Ovary (tissue), 3 donors: ENCODE measurements around the gene NRIP1.

ENCODE experiments used
- POLR2A ChIP-seq: fragments of 450-650 bp; IDR thresholded peaks from one replicate; pipeline ENCODE4 v1.6.1; 2017; ENCODE audit warnings: antibody characterized with exemption, mild to moderate bottlenecking, moderate library complexity
- TF ChIP-seq, protein P1 (sequence below), 3 donors: fragments of 450-650 bp in 2 of 3; fragments of 200-600 bp in 1 of 3; IDR thresholded peaks; one replicate each; pipeline versions ENCODE4 v1.5.1 to v1.8.0; 2016 to 2022; ENCODE audit warnings: antibody characterized with exemption in 3 of 3, mild to moderate bottlenecking in 1 of 3
- donor health status: DM: no; HTN: no; CAD: no.

DNA sequence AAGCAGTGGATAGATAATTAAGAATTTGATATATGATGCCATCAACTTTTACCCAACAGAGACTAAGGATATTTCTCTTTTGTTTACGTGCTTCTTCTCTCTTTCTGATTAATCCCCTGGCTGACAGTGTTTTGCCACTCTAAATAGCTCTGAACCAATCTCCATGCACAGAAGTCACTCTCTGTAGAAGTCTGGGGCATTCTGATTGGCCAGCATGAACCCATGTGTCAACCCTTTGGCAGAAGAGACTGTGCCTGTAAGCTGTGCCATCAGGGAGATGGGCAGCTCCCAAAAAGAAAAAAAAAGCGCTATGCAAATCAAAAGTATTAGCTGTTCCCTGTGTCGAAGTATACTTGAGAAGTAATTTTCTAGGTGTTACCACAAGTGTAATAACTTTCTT lies 34.1 kb upstream of the NRIP1 start:
- TF ChIP-seq, protein P1, sequence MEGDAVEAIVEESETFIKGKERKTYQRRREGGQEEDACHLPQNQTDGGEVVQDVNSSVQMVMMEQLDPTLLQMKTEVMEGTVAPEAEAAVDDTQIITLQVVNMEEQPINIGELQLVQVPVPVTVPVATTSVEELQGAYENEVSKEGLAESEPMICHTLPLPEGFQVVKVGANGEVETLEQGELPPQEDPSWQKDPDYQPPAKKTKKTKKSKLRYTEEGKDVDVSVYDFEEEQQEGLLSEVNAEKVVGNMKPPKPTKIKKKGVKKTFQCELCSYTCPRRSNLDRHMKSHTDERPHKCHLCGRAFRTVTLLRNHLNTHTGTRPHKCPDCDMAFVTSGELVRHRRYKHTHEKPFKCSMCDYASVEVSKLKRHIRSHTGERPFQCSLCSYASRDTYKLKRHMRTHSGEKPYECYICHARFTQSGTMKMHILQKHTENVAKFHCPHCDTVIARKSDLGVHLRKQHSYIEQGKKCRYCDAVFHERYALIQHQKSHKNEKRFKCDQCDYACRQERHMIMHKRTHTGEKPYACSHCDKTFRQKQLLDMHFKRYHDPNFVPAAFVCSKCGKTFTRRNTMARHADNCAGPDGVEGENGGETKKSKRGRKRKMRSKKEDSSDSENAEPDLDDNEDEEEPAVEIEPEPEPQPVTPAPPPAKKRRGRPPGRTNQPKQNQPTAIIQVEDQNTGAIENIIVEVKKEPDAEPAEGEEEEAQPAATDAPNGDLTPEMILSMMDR (IDR thresholded peaks at IDR 0.05), result no peak
- no peak for TF ChIP-seq POLR2A
